Amniotic stem cell (primary cell): ENCODE results near the gene TESK2.

Experiments used
- DNase-seq: peaks from one replicate; lab custom pipeline; 2025; lab: John Stamatoyannopoulos, UW

Gene TESK2

GRCh38 chr1:45304311-45305081, 186.5 kb downstream of the TESK2 start:
- no peak for DNase-seq

DNA sequence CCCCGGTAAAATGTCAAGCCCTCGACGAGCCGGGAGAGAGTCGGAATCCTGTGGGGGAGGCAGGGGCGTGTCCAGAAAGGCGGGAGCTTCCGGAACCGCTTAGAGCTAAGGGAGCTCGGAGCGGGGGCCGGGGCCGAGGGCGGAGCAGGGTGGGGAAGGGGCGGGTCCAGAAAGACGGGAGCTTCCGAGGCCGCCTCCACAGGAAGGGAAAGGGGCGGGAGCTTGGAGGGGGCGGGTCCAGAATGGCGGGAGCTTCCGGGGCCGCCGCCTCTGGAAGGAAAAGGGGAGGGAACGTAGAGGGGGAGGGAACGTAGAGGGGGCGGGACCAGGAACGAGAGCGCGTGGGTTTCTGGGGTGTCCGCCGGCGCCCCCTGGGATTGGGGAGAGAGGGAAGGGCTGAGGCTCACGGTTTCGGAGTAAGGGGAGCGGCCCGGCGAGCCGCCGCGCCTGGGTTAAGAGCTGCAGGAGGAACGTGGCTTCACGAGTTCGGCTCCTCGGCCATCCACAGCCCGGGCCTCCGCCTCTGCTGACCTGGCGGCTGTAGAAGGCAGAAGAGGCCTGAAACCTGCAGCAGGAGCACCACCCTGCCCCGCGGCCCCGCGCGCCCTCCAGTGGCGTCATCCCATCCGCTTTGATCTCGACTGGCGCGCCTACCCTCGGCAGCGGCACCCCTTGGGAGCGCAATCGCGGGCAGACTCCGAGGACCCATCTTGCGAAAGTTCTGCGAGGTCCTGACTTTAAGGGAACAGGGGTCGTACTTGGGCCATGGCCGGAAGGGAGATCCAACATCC, 187.2 kb downstream of the TESK2 start:
- peak; percentile 97 for DNase-seq

DNA sequence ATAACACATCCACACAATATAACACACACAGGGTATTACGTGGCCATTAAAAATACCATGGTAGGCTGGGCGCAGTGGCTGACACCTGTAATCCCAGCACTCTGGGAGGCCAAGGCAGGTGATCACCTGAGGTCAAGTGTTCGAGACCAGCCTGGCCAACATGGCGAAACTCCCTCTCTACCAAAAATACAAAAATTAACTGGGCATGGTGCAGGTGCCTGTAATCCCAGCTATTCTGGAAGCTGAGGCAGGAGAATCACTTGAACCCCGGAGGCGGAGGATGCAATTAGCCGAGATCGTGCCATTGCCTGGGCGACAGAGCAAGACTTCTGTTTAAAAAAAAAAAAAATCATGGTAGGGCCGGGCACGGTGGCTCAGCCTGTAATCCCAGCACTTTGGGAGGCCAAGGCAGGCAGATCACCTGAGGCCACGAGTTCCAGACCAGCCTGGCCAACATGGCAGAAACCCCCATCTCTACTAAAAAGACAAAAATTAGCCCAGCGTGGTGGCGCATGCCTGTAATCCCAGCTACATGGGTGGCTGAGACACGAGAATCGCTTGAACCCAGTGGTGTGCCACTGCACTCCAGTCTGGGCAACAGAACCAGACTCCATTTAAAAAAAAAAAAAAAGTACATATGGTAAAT, 188.3 kb downstream of the TESK2 start:
- DNase-seq: no peak

DNA sequence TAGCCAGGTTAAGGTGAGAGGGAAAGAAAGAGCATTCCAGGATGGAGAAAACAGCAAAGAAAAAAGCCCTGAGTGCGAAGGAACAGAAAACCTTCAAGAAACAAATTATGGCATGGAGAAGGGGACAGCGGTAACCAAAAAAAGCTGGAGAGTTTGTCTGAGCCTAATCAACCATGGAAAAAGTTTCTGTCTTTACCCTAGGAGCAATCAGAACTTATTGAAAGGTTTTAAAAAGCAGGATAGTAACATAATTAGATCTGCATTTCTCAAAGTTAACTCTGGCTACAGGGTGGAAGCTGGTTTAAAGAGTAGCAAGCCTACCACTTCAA, 190.3 kb downstream of the TESK2 start:
- DNase-seq: no peak

GRCh38 chr1:45299981-45300668, 190.8 kb downstream of the TESK2 start:
- peak; percentile 74 for DNase-seq

DNA sequence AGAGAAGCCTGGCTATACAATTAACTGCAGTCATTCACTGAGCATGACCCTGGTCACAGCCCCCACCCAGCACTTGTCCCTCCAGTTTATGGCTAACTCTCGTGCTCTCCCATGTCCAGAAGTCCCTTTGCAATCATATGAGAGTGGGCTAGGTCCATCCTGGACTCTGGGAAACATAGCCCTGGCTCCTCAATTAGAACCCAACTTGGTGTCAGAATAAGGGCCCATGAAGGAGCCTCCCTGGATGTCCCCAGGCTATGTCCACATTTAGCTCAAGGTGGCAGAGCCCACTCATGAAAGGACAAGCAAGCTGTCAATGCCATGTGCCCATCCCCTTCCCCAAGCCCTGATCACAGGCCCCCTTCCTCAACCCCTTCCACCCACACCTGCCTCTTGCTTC, 191.7 kb downstream of the TESK2 start:
- no peak for DNase-seq

DNA sequence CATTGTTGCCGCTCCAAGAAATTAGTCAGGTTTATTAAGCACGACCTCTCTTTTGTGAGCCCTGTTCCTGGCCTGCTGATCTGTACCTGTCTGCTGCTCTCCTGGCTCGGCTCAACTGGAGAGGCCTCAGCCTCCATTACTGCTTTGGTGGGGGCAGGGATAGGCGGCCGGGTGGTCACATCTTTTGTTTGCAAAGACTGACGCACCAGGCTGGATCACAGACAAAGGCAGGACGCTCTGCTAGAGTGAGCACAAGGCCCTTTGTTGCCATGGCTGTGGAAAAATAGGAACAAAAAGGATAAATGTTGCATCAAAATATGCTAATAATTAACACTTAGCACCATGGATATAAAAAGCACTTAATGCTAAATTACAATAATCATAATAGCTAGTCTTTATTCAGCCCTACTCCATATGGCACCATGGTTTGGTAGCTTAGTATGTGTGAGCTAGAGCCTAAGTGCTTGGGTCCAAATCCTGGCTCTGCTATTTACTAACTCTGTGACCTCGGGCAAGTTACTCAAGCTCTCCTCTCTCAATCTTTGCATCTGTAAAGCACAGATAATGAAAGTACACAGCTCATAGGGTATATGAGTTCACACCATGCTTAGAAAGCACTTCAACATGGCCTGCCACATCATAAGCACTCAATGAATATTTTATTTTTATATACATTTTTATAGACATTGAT, 193.2 kb downstream of the TESK2 start:
- no peak for DNase-seq
